BE2C (cell line): Measurements from ENCODE around the gene ZSCAN10.
"Not testable (repeated sequence)": the region's sequence is repeated elsewhere in the genome, so short reads cannot be mapped to it uniquely, and the experiment has no call there.

Source experiments
- DNase-seq: peaks from one replicate; pipeline ENCODE4 v3.0.0-alpha.2; 2020
- H3K27me3 ChIP-seq: fragments of 250-450 bp; sonication (Bioruptor Pico); 2 replicates; pipeline ENCODE4 v1.5.1; 2020; ENCODE audit warnings: mild to moderate bottlenecking
- H3K36me3 ChIP-seq: fragments of 250-450 bp; sonication (Bioruptor Pico); 2 replicates; pipeline ENCODE4 v1.5.1; 2020; ENCODE audit warnings: mild to moderate bottlenecking
- H3K4me1 ChIP-seq: fragments of 250-450 bp; sonication (Bioruptor Pico); 2 replicates; pipeline ENCODE4 v1.5.1; 2020
- H3K4me3 ChIP-seq: 2 replicates; pipeline ENCODE4 v1.5.1; 2011; ENCODE audit warnings: low read depth, low read length
- H3K9me3 ChIP-seq: fragments of 250-450 bp; sonication (Bioruptor Pico); 2 replicates; pipeline ENCODE4 v1.5.1; 2020
- CTCF ChIP-seq: IDR thresholded peaks from 2 replicates; pipeline ENCODE4 v1.5.1; 2012; ENCODE audit warnings: mild to moderate bottlenecking, low read depth, low read length

The ZSCAN10 gene

GRCh38 chr16:3074860-3075522, 24.1 kb downstream of the ZSCAN10 start:
- no peak for DNase-seq
- no peak for TF ChIP-seq CTCF
- H3K4me3 ChIP-seq, result no peak overlapping the region
- H3K36me3 ChIP-seq, result no peaks in the 10 kb centered on the region
- H3K27me3 ChIP-seq, result peaks cover 35% of the 10 kb centered on the region
- H3K4me1 ChIP-seq, result no peaks in the 10 kb centered on the region
- H3K9me3 ChIP-seq, result no peaks in the 10 kb centered on the region

GRCh38 chr16:3073448-3073847, 25.6 kb downstream of the ZSCAN10 start:
- Histone ChIP-seq H3K27me3 (peaks cover 23% of the 10 kb centered on the region), H3K4me3 (no peak overlapping the region), H3K9me3 (no peaks in the 10 kb centered on the region), H3K36me3 (no peaks in the 10 kb centered on the region), H3K4me1 (no peaks in the 10 kb centered on the region)
- DNase-seq, result no peak
- TF ChIP-seq CTCF, result no peak

- not testable (repeated sequence) for H3K4me1 ChIP-seq, DNase-seq, H3K9me3 ChIP-seq, H3K4me3 ChIP-seq, H3K36me3 ChIP-seq
- H3K27me3 ChIP-seq, result peaks cover 20% of the 10 kb centered on the region
These were observed 26.4 kb downstream of the ZSCAN10 start for GRCh38 chr16:3072576-3073263.

- not testable (repeated sequence) for H3K9me3 ChIP-seq, DNase-seq, H3K36me3 ChIP-seq, H3K4me1 ChIP-seq, H3K4me3 ChIP-seq
- peaks cover 16% of the 10 kb centered on the region for H3K27me3 ChIP-seq
These were observed 26.9 kb downstream of the ZSCAN10 start for GRCh38 chr16:3072148-3072547.

- peaks cover 11% of the 10 kb centered on the region for H3K27me3 ChIP-seq
- DNase-seq, result no peak
- no peak overlapping the region for H3K4me3 ChIP-seq
- TF ChIP-seq CTCF, result no peak
- no peaks in the 10 kb centered on the region; the same call in 1 of the 2 replicates for H3K9me3 ChIP-seq
- no peaks in the 10 kb centered on the region for H3K4me1 ChIP-seq
- H3K36me3 ChIP-seq, result no peaks in the 10 kb centered on the region
These were observed 27.4 kb downstream of the ZSCAN10 start for GRCh38 chr16:3071655-3072054.

- Histone ChIP-seq H3K9me3 (no peaks in the 10 kb centered on the region; the same call in 1 of the 2 replicates), H3K27me3 (peaks cover 3% of the 10 kb centered on the region; the same call in 1 of the 2 replicates), H3K4me1 (no peaks in the 10 kb centered on the region), H3K36me3 (no peaks in the 10 kb centered on the region), H3K4me3 (no peak overlapping the region)
- no peak for DNase-seq
- no peak for TF ChIP-seq CTCF
These were observed 28.4 kb downstream of the ZSCAN10 start for GRCh38 chr16:3070608-3071111.

- DNase-seq, H3K4me3 ChIP-seq, H3K9me3 ChIP-seq, H3K36me3 ChIP-seq, H3K4me1 ChIP-seq, H3K27me3 ChIP-seq: not testable (repeated sequence)
These were observed 29.9 kb downstream of the ZSCAN10 start for GRCh38 chr16:3069146-3069545.
